Activated CD4-positive, alpha-beta T cell treated with anti-CD3 and anti-CD28 coated beads for 4 hours (primary cell): ENCODE data around the gene IL17B.

Experiments used
- DNase-seq, 2 donors: peaks; one replicate each; pipeline ENCODE4 v3.0.0-alpha.2; 2020

IL17B gene

DNA sequence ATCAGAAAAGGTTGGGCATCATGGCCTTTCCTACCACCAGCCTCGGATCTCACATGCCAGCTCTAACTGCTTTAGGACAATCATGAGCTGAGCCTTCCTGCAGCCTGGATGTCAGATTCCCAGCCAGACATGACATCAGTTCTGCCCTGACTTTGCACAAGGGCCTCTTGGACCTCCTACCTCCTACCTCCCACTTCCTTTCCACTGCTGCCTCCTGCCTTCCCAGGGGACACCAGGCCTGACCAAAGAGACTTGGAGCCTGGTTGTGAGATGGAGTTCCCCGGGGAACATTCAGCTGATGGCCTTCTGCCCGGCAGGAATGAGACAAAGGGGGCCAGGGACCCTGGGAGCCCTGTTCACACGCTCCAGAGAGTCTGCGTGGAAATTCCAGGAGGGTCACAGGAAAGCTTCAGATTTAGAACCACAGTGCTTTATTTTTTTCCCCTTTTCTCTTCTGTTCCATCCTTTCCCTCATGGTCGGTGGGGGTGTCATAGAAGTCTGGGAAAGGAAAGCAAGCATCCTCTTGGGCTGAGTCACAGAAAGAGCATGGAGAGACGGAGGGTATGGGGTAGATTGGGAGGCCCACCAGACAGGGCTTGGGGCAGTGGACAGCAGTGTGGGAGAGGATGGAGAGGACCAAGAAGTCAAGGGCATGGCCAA, 35.4 kb upstream of the IL17B start:
- no peak for DNase-seq

DNA sequence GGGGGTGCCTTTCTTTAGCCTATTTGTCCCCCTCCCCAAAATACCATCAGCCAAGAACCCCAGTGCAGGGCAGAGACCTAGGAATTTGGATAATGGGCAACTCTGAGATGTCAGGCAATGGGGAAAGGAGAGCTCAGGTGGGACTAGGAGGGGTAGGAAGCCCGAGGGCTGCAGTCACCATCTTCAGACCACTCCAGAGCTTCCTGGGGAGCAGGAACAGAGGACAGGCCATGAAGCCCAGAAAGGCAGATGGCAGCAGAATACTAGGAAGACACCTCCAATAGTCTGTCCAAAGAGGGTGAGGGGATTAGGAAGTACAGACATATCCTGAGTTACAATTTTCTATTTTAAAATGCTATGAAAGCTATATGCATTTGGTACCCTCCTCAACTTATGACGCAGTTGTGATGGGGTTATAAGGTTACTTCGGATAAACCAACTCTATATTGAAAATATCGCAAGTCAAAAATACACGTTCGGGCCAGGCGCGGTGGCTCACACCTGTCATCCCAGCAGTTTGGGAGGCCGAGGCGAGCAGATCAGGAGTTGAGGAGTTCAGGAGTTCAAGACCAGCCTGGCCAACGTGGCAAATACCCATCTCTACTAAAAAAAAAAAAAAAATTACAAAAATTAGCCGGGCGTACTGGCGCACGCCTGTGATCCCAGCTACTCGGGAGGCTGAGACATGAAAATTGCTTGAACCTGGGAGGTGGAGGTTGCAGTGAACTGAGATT, 34.6 kb upstream of the IL17B start:
- no peak for DNase-seq

DNA sequence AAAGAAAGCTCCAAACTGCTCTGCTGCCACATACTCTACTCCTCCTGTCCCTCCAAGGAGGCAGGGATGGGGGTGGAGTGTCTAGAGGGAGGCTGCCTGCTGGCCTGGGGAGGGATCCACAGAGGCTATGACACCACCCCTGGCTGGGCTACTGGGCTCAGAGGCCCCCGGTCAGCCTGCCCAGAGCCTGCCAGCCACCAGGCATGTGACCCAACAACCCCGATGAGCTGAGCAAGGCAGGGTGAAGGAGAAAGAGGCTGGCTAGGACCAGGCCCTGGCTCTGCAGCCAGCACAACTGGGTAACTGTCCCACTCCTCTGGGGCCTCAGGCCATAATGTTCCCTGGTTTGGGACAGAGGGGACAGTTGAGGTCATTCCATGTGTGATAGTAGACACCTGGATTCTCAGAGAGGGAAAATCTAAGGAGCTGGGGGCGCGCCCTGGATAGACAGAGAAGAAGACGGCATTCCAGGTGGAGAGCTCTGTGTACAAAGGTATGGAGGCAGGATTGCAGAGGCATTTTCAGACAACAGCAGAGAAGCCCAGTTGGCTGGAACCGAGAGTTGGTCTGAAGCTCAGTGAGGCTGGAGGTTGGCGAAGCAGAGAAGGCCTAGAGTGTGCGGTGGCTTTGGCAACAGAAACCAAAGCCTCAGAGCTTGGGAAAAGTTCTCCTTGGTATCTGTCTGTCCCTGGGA, 33.8 kb upstream of the IL17B start:
- no peak for DNase-seq

DNA sequence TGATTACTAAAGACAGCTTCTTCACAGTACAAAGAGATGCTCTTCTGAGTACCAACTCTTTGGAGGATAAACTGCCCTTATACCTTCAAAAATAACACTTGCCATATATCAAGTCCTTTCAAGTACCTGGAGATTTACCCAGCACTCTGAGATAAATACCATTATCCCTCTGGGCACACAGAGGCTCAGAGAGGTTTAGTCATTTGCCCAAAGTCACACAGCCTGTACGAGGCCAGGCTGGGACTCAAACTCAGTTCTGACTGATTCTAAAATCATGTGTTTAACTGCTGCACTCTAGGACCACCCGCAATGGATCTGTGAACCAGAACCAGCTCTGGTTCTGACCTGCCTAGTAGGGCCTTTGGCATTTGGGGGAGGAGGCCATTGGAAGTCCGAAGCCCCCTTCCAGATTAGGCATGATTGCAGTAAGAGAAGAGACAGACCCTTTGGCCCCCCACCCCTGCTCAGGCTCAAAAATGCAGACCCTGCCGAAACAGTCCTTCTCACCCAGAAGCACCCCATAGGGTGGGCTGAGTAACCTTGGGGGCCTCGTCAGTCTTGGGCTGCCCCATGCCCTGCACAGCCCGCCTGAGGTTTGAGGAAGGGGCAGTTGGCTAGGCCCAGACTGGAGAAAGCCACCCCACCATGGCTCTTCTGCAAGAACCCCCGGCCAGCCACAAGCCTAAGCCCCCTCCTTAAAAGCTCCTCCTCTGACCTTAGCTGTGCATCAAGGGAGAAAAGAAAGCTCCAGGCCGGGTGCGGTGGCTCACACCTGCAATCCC, 32.8 kb upstream of the IL17B start:
- DNase-seq, result no peak

DNA sequence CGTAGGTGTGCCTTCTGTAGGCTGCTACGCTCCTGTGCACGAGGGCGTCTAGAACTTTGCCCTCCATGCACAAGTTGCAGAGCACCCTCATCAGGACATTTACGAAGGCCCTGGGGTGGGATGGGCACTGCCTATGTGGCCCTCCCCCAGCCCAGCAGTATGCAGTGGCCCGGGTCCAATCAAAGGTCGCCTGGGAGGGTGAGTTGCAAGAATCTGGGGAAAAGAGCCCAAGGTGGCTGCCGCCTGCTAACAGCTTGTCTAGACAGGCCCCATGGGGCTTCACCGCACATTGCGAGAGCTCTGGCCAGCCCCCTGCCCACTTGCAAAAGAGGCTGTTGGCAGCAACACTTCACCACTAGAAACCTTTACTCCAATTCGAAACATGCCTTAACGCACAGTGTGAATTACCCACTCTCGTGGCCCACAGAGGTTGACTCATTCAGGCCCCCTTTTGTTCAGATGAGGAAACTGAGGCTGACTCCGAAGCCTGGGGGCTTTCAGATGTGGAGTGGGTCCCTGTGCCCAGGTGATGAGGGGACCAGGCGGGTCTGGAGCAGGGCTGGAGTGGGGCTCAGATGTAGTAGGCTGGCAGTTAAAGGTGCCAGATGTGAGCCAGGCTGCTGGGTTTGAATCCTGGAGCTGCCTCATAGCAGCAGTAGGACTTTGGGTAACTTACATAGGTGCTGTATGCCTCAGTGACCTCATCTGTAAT, 31.8 kb upstream of the IL17B start:
- no peak for DNase-seq

DNA sequence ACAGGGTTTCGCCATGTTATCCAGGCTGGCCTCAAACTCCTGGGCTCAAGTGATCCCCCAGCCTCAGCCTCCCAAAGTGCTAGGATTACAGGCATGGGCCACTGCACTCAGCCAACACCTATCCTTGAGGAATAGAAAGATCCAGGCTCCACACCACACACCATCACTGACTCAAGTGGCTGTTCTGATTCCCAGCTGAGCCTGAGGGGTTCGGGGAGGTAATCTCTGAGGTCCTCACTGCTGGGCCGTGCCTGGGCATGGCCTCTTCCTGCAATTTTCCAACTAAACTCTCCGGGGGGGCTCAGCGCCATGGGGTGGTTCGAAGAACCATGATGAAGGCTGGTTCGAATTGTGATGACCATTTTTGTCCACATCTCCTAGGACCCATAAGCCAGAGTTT, 31.0 kb upstream of the IL17B start:
- DNase-seq, result no peak

DNA sequence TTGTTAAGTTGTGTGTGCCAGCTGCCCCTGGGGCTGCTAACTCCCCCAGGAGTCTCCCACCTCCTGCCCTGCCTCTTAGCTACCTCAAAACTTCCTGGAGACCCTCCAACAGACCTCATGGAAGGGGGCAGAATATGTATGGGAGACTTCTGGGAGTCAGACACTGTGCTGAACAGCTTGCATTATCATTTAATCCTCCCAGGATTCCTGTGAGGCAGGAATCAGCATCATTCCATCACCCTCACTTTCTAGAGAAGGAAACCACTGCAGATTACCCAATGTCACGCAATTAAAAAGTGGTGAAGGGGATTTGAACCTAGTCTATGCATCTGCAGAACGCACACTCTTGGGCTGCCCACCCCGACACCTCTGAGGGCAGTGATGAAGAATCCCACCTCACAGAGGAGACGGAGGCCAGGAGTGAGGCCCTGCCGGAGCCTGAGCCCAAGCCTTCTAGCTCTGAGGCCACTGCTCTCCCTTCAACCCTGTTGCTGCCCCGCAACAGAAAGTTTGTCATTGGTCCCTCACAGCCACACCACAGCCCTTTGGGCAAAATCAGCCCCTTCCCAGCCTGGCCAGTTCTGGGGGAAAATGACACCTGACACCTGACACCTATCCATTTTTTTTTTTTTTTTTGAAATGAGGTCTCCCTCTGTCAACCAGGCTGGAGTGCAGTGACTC, 30.3 kb upstream of the IL17B start:
- no peak for DNase-seq

DNA sequence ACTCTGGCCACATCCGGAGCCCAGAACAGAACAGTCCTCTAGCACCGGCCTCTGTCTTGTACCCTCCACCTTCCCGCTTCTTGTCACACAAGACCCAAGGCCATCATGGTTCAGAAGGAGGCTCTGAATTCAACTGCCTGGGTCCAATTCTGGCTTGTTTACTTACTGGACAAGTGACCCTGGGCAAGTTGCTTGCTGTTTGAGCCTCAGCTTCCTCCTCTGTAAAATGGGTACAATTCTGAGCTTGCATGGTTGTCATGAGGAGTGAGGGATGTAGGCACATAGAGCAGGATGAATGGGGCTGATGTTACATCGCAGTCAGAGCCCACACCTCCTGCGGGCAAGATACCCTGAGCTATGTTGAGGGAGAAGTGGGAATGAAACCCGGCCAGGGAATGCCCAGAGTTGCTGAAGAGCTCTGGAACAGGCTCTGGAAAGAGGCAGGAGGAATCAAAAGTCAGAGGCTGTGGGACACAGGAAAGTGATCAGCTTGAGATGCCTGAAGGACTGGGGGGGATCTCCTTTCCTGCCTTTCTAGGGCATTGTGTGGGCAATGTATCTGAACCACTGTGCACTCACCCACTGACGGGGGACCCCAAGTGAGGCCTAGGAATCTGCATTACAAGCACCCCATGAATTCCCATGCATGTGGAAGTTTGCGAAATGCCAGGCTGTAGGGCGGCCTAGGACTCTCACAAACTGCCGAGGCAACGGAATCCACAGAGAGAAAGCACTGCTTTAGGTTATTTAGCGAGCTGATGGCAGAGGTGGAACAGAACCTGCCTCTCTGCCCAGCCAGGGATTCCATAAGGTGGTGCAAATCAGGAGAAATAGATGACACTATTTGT, 29.4 kb upstream of the IL17B start:
- no peak for DNase-seq

DNA sequence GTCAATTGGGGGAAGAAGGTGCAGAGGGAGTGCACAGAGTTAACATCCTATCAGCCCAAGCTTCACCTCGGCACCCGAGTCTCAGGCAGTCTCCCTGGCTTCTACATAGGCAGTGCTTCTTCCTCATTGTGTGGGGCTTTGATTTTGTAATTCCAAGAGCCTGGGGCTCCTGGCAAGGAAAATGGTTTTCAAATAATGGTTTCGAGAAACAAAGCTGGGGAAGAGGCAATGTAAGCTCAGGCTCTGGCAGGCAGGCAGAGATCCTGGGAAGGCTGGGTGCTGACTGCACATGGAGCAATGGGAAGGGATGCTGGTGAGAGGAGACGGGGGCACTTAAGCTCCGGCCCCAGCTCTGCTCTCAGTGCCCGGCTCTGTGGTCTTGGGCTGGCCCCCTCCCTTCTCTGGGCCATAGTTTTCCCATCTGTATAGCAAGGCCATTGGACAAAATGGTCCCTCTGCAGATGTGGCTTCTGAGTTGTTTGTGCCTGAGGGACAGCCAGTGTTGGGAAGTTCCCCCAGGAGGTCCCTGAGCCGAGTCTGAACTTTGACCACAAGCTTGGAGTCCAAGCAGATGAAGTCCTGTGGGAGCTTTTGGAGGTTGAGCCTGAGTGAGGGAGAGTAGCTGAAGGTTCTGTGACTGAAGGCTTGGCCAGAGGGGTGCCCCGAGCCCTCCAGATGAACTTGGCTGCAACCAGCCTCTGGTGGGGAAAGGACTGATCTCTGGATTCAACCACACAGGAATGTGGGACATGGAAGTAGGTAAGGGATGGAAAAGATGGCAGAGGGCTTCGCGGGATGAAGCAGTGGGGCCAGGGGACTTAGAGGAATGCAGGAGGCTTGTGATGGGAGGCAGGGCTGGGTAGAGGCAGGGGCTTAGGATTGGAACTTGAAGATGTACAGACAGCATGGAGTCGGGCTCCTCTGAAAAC, 28.5 kb upstream of the IL17B start:
- DNase-seq, result no peak

DNA sequence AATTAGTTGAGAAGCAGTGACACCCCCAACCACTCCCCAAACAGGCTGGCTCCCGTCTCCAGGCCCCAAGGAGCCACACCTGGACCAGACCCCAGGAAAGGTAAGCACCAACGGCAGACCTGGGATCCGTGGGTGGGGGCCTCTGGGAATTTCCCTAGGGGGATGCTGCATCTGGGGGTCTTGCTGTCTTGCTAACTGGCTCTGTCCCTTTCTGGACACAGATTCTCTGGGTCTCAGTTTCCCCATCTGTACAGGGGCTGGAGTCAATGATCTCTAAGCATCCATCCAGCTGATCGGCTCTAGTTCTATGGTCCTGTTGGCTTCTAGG, 27.9 kb upstream of the IL17B start:
- DNase-seq, result no peak

DNA sequence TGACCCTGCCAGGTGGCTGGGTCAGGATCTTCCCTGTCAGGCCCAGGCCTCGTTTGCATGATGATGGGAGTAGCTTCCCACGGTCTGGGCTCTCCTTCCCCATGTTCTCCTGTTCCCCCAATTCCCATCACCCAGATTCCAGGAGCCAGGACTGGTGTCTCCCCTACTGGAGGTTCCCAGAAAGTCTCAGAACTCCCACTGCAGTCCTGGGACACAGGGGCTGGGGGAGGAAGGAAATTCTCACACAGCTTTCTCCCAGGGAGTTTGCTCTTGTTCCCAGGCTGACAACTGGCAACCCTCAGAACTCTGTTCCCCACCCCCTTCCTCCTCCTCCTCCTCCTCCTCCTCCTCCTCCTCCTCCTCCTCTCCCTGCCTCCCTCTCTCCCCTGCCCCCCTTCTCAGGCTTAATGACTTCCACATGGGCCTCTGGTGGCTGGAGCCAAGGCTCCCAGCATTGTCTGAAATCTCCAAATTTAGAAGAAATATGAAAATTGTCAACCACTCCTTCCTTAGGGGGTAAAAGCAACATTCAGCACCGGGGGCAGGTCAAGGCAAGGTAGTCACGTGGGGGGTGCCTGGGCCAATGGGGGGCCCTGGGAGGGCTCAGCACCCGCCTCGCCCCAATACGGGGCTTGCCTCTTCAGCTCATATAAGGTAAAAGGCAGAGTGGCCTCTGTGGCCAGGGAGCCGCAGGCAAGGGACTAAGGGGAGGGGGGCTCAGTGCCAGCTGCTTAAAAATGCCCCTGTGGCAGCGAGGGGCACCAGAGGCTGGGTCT, 27.3 kb upstream of the IL17B start:
- DNase-seq, result no peak

DNA sequence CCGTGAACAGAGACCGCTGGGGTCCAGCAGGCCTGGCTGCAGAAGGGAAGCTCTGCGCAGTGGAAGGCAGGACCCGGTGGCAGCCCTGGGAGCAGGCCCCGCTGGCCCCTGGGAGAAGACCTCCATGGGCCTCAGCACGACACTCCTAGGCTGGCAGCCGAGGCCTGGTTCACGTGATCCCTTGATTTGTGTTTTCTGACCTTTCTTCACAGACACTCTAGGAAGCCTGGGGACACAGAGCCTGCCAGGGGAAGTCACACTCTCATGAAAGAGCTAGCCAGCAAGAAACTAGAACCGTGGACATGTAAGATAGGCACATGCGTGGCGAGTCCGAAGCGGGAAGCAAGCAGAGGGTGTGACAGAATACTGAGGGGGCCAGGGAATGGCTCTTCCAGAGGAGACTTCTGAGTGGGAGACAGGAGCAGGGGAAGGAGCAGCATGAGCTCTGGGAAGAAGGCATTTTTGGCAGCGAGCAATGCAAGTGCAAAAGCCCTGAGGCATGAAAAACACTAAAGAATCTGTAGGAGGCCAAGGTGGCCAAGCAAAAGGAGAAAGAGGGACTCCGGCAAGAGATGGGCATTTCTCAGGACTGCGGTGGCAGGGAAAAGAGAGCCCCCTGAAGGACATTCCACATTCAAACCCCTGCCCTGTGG, 26.6 kb upstream of the IL17B start:
- DNase-seq, result no peak

DNA sequence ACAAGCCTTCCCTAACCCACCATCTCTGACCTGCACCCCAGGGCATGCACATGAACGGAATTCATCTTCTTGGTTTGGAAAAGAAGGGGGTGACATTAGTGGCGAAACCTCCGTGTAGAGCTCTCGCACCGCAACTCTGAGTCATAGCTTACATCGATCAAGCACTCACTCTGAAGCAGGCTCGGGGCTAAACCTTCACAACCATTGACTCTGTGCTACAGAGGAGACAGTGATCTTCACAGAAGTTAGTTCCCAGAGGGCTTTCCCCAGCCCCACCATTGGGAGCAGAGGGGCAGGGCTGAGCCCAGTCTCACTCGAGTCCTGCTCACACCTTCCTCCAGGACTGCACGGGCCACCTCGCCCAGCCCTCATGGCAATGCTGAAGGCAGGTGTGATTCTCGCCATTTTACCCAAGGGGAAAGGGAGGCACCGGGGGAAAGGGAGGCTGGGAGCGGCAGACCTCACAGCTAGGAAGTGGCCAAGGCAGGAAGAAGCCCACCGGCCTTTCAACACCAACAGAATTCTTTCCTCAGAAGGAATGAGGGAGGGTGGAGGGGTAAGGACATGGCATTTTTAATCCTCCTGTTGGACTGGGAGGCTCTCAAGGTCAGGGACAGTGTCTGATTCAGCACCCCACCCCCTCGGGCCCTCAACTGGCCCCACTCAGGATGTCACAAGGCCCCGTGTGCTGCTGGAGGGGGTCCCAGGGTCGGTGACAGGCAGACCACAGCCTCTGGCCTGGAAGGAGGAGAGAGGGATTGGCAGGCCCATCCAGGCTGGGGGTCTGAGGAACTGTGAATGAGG, 25.9 kb upstream of the IL17B start:
- DNase-seq, result no peak

DNA sequence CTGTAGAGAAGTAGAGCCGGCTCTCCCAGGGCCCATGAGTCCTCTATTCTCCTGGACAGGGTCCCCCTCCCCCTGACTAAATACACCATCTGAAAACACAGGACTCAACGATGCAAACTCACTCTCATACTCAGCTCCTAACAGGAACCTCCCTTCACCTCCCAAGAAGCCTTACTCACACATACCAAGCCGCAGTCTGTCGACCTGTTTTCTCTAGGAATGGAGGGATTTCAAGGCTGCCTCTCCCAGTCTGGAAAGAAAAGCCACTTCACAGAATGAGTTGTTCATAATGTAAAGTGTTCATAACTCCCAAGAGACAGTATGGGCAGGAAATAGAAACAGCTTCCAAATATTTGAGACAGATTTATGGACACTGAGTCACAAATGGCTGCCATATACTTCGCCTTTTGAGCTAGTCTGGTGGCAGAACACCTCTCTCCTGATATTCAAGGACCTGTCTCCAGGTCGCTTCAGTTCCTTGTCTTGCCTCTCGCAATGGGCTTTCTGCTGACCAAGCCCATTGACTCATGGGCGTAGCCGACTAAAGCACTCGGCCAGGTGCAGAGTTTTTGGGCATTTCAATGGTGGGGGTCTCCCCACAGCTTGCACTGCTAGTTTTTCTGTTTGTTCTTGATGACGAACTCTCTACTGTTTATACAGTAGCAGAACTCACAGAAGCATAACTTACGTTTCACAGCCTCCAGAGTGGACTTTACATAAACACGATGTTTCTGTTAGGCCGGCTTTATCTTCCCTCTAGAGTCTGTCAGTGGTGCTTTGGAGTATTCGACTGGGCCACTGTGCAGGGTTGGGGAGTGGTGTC, 25.0 kb upstream of the IL17B start:
- DNase-seq, result no peak

DNA sequence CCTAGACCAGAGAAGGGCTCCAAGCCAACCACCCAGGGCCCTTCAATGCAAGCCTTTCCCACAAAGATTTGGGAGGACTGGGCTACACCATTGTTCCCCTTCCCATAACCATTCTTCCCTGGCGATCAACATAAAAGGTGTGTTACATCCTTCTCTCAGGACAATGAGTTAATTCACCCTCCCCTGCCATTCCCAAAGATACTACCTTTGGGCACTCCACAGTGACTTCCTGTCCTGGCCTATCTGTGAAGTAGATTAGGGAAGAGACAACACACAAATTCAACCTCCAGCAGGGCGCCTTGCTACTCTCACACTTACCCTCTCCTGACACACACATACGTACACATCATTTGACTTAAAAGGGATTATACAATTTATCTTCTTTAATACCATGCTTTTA, 23.2 kb upstream of the IL17B start:
- DNase-seq, result no peak

DNA sequence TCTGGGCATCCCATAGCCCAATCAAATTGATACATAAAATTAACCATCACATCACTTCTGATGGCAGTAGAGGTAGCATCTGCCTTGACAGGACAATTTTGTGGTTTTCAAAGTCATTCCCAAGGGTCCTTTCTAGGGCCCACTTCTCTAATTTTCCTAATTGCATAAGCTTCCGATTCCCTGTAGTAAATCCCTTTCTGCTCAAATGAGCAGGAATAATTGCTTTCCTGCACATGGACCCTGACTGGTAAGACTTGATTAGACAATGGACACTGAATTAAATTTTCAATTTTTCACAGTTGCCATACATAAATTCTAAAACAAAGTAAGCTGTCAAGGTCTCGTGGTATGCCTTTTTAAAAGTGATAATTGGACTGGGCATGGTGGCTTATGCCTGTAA, 22.0 kb upstream of the IL17B start:
- DNase-seq, result no peak

DNA sequence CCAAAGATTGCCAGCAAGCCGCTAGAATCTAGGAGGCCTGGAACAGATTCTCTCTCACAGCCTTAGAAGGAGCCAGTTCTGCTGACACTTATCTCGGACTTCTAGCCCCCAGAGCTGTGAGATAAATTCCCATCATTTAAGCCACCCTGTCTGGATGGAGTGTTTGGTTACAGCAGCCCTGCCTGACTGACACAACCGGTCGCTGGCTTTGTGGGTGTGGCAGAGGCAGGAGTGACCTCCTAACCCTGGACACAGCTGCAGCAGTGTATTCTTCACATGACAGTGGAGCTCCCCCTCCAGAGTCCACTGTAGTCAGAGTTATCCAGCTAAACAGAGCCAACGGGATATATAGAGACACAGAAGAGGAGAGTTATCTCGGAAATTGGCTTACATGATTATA, 21.2 kb upstream of the IL17B start:
- DNase-seq, result no peak
